Ishikawa (cell line): ENCODE data around the gene MAVS.

Experiments used
- EP300 ChIP-seq: IDR thresholded peaks from 2 replicates; pipeline ENCODE4 v1.6.1; 2012; ENCODE audit warnings: borderline replicate concordance
- FOXM1 ChIP-seq: IDR thresholded peaks from 2 replicates; pipeline ENCODE4 v1.6.1; 2012; ENCODE audit warnings: low read depth, borderline replicate concordance
- TAF1 ChIP-seq: IDR thresholded peaks from 2 replicates; pipeline ENCODE4 v1.6.1; 2012; ENCODE audit warnings: low read depth, mild to moderate bottlenecking
- TEAD4 ChIP-seq: IDR thresholded peaks from 2 replicates; pipeline ENCODE4 v1.6.1; 2012
- YY1 ChIP-seq: IDR thresholded peaks from 2 replicates; pipeline ENCODE4 v1.6.1; 2012; ENCODE audit warnings: low read depth
- TF ChIP-seq, protein P1 (sequence below): IDR thresholded peaks from 2 replicates; pipeline ENCODE4 v1.6.1; 2012; ENCODE audit warnings: low read depth, mild to moderate bottlenecking
- TF ChIP-seq, protein P2 (sequence below): IDR thresholded peaks from 2 replicates; pipeline ENCODE4 v1.6.1; 2012
- TF ChIP-seq, protein P3 (sequence below): IDR thresholded peaks from 2 replicates; pipeline ENCODE4 v1.6.1; 2012

DNA sequence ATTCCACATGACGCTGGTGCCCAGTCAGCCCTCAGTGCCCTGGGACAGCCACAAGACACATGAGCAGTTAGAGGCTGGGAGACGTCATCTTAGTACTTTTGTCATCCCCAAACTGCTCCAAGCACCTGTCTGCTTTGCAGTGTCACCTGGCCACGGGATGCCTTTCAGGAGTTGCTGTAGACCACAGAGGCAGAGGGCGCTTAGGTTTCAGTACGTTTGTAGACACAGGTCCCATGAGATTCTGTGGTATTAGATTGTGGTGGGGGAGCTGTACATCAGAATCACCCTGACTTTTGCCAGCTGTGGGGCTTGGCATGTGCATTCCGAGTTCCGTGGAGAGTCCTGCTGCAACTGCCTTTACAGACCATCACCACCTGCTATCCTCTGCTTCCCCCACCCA is 16.7 kb downstream of the MAVS start:
- TF ChIP-seq TAF1 (no peak), EP300 (no peak), TEAD4 (no peak), YY1 (no peak), FOXM1 (no peak)
- TF ChIP-seq, protein P1, sequence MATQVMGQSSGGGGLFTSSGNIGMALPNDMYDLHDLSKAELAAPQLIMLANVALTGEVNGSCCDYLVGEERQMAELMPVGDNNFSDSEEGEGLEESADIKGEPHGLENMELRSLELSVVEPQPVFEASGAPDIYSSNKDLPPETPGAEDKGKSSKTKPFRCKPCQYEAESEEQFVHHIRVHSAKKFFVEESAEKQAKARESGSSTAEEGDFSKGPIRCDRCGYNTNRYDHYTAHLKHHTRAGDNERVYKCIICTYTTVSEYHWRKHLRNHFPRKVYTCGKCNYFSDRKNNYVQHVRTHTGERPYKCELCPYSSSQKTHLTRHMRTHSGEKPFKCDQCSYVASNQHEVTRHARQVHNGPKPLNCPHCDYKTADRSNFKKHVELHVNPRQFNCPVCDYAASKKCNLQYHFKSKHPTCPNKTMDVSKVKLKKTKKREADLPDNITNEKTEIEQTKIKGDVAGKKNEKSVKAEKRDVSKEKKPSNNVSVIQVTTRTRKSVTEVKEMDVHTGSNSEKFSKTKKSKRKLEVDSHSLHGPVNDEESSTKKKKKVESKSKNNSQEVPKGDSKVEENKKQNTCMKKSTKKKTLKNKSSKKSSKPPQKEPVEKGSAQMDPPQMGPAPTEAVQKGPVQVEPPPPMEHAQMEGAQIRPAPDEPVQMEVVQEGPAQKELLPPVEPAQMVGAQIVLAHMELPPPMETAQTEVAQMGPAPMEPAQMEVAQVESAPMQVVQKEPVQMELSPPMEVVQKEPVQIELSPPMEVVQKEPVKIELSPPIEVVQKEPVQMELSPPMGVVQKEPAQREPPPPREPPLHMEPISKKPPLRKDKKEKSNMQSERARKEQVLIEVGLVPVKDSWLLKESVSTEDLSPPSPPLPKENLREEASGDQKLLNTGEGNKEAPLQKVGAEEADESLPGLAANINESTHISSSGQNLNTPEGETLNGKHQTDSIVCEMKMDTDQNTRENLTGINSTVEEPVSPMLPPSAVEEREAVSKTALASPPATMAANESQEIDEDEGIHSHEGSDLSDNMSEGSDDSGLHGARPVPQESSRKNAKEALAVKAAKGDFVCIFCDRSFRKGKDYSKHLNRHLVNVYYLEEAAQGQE, result no peak
- TF ChIP-seq, protein P2, sequence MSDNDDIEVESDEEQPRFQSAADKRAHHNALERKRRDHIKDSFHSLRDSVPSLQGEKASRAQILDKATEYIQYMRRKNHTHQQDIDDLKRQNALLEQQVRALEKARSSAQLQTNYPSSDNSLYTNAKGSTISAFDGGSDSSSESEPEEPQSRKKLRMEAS, result no peak
- TF ChIP-seq, protein P3, sequence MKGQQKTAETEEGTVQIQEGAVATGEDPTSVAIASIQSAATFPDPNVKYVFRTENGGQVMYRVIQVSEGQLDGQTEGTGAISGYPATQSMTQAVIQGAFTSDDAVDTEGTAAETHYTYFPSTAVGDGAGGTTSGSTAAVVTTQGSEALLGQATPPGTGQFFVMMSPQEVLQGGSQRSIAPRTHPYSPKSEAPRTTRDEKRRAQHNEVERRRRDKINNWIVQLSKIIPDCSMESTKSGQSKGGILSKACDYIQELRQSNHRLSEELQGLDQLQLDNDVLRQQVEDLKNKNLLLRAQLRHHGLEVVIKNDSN, result no peak
